ENCODE data around the gene BRSK2. TPM values are rescaled to one million over a fixed set of nuclear protein-coding genes. Genes with fewer than 3 reads are reported as not detected.

The BRSK2 gene
- total RNA-seq, 4 donors from 2014 or later: 0.24 to 0.81 TPM; not detected in 2

DNA sequence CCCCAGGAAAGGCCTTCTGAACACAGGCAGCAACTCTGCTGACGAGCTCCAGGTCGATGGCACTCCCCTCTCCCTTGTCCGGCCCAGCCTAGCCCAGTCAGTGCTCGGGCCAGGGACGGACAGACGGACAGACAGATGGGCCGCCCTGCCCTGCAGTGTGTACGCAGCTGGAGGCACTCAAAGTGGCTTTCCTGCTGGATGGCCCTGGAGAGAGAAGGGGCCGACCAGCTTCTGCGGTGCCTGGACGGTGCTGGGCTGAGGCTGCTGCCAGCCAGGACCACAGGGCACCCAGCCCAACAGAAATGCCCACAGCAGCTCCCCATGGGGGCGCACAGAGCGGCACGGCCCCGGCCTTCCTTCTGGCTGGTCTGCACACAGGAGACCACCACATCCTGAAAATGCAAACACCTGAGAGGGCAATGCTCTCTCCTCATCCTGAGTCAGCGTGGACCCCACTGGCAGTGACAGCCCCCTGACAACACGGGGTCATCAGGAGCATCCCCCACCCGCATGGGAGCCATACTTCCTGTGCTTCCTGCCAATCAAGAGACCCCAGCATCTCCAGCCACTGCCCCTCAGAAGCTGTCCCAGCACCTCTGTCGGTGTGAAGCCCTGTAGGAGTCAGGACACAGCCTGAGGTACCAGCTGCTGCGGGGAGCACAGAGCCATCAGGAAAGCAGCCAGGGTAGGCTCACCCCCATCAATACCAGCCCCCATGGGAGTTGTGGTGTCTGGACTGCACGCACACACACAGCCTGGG, 97.5 kb downstream of the BRSK2 start:
- Histone ChIP-seq H3K36me3 (no peaks in the 10 kb centered on the region), H3K9me3 (no peaks in the 10 kb centered on the region), H3K27ac (no peak overlapping the region), H3K27me3 (no peaks in the 10 kb centered on the region), H3K4me1 (peaks cover 58 to 77% of the 10 kb centered on the region in 2 donors), H3K4me3 (no peak overlapping the region)
- intact Hi-C loops (cut with DNase I; ENCODE audit: low total_unique reads) (no loop called here), in situ Hi-C loops (cut with MboI; ENCODE audit: low sequenced_read_pairs in 4 of 4) (no loop called here)
- DNase-seq: peak in 1 of 2 donors; percentile 5
- no peak for TF ChIP-seq POLR2A (IDR thresholded peaks at IDR 0.05)
- TF ChIP-seq, protein P1, sequence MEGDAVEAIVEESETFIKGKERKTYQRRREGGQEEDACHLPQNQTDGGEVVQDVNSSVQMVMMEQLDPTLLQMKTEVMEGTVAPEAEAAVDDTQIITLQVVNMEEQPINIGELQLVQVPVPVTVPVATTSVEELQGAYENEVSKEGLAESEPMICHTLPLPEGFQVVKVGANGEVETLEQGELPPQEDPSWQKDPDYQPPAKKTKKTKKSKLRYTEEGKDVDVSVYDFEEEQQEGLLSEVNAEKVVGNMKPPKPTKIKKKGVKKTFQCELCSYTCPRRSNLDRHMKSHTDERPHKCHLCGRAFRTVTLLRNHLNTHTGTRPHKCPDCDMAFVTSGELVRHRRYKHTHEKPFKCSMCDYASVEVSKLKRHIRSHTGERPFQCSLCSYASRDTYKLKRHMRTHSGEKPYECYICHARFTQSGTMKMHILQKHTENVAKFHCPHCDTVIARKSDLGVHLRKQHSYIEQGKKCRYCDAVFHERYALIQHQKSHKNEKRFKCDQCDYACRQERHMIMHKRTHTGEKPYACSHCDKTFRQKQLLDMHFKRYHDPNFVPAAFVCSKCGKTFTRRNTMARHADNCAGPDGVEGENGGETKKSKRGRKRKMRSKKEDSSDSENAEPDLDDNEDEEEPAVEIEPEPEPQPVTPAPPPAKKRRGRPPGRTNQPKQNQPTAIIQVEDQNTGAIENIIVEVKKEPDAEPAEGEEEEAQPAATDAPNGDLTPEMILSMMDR (IDR thresholded peaks at IDR 0.05 in 4 of 5, conservative IDR thresholded peaks at IDR 0.05 in 1 of 5): no peak
- no peak for ATAC-seq

- no peaks in the 10 kb centered on the region for H3K36me3 ChIP-seq
- DNase-seq (peak in 1 of 2 donors; percentile 9), ATAC-seq (no peak)
- no peak overlapping the region for H3K27ac ChIP-seq
- H3K4me3 ChIP-seq: no peak overlapping the region
- intact Hi-C loops (cut with DNase I; ENCODE audit: low total_unique reads): no loop called here
- no peaks in the 10 kb centered on the region for H3K9me3 ChIP-seq
- in situ Hi-C loops (cut with MboI; ENCODE audit: low sequenced_read_pairs in 4 of 4): no loop called here
- peaks cover 51 to 71% of the 10 kb centered on the region in 2 donors for H3K4me1 ChIP-seq
- no peaks in the 10 kb centered on the region for H3K27me3 ChIP-seq
- TF ChIP-seq, protein P1 (IDR thresholded peaks at IDR 0.05 in 4 of 5, conservative IDR thresholded peaks at IDR 0.05 in 1 of 5): no peak
- no peak for TF ChIP-seq POLR2A (IDR thresholded peaks at IDR 0.05)
Observed at GRCh38 chr11:1487851-1488574, 98.3 kb downstream of the BRSK2 start.

DNA sequence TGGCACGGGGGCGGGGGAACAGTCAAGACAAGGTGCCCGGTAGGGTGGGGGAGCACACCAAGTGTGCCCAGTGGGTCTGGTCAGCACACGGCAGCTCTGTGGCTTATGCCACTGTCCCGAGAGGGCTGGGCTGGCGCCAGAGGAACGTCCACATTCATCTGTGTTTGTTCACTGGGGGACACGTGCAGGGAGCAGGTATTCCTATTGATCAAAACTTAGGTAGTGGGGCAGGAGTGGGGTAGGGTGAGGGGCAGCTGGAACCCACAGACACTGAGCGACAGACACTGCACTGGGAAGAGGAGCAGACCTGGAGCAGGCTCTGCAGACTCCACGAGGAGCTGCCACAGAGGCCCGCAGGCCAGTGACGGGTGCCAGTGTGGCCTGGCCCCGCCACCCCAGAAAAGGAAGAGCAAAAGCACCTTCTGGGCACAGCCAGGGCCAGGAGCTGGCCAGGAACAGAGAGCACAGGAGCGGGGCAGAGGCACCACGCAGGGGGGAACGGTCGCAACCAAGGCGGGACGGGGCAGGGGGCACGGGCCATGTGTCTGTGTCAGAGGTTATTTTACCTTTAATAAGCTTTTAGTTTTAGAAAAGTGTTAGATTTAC, 98.9 kb downstream of the BRSK2 start:
- in situ Hi-C loops (cut with MboI; ENCODE audit: low sequenced_read_pairs in 4 of 4) (no loop called here), intact Hi-C loops (cut with DNase I; ENCODE audit: low total_unique reads) (no loop called here)
- no peak for ATAC-seq
- Histone ChIP-seq H3K27me3 (no peaks in the 10 kb centered on the region), H3K4me3 (no peak overlapping the region), H3K27ac (no peak overlapping the region), H3K4me1 (peaks cover 44 to 65% of the 10 kb centered on the region in 2 donors), H3K9me3 (no peaks in the 10 kb centered on the region), H3K36me3 (no peaks in the 10 kb centered on the region)
- TF ChIP-seq, protein P1 (IDR thresholded peaks at IDR 0.05 in 4 of 5, conservative IDR thresholded peaks at IDR 0.05 in 1 of 5): no peak
- no peak for TF ChIP-seq POLR2A (IDR thresholded peaks at IDR 0.05)
- peak in 1 of 2 donors; percentile 7 for DNase-seq

DNA sequence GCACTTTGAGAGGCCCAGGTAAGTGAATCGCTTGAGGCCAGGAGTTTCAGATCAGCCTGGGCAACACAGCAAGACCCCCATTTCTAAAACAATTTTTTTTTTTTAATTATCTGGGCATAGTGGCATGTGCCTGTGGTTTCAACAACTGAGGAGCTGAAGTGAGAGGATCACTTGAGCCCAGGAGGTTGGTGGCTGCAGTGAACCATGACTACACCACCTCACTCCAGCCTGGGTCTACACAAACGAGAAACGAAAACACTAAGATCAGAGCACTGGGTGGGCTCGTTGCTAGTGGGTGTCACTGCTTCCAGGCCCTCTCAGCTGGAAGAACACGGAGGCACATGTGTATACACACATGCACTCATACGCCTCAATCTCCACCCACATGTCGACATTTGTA, 100.9 kb downstream of the BRSK2 start:
- H3K27me3 ChIP-seq: no peaks in the 10 kb centered on the region
- no peaks in the 10 kb centered on the region for H3K36me3 ChIP-seq
- ATAC-seq: no peak
- no peak for TF ChIP-seq POLR2A (IDR thresholded peaks at IDR 0.05)
- TF ChIP-seq, protein P1 (IDR thresholded peaks at IDR 0.05 in 4 of 5, conservative IDR thresholded peaks at IDR 0.05 in 1 of 5): no peak
- DNase-seq: no peak
- in situ Hi-C loops (cut with MboI; ENCODE audit: low sequenced_read_pairs in 4 of 4): no loop called here
- intact Hi-C loops (cut with DNase I; ENCODE audit: low total_unique reads): no loop called here
- no peak overlapping the region for H3K4me3 ChIP-seq
- H3K27ac ChIP-seq: no peak overlapping the region
- H3K4me1 ChIP-seq: peaks cover 32 to 48% of the 10 kb centered on the region in 2 donors
- no peaks in the 10 kb centered on the region for H3K9me3 ChIP-seq
